Body of pancreas (tissue), 4 donors: Measurements from ENCODE around the gene NR1I2. TPM values are rescaled to one million over a fixed set of nuclear protein-coding genes. Genes with fewer than 3 reads are reported as not detected.

Experiments
- ATAC-seq: fragments of 150-250 bp; one replicate; pipeline ENCODE4 v1.9.1; 2016
- DNase-seq, 4 donors: peaks; one replicate each; pipeline ENCODE4 v3.0.0-alpha.2; 2019
- H3K27ac ChIP-seq, 4 donors: fragments of 200-600 bp; sonication (generic); 1 replicate in 3 of 4; 2 replicates in 1 of 4; pipeline versions ENCODE4 v1.5.1 to v1.6.1; 2016 to 2019; ENCODE audit warnings: mild to moderate bottlenecking in 1 of 4, mixed read lengths in 1 of 4, moderate library complexity in 1 of 4
- H3K27me3 ChIP-seq, 2 donors: fragments of 200-600 bp; sonication (generic); one replicate each; pipeline ENCODE4 v1.6.0; 2016; ENCODE audit warnings: mild to moderate bottlenecking in 1 of 2
- H3K36me3 ChIP-seq, 2 donors: fragments of 200-600 bp; sonication (generic); replicated peaks in 1 of 2; 2 replicates each; pipeline ENCODE4 v1.5.1; 2016; ENCODE audit warnings: low read depth in 2 of 2; ENCODE audit not compliant: insufficient read depth in 1 of 2
- H3K4me1 ChIP-seq: fragments of 200-600 bp; sonication (generic); one replicate; pipeline ENCODE4 v1.6.0; 2016
- H3K4me3 ChIP-seq, 2 donors: fragments of 200-600 bp; sonication (generic); 1 replicate in 1 of 2; 2 replicates in 1 of 2; pipeline ENCODE4 v1.5.1; 2016 to 2019
- H3K9me3 ChIP-seq, 3 donors: fragments of 200-600 bp; sonication (generic); 1 replicate in 2 of 3; 2 replicates in 1 of 3; pipeline ENCODE4 v1.5.1; 2016
- CTCF ChIP-seq, 7 experiments: fragments of 450-650 bp in 4 of 7; fragments of 200-600 bp in 3 of 7; sonication (generic) in 3 of 7; IDR thresholded peaks; one replicate each; pipeline ENCODE4 v1.5.1; 2016 to 2019; ENCODE audit warnings: antibody characterized with exemption in 7 of 7
- POLR2A ChIP-seq, 3 donors: fragments of 450-650 bp; IDR thresholded peaks; one replicate each; pipeline ENCODE4 v1.6.1; 2016; ENCODE audit warnings: antibody characterized with exemption in 3 of 3, mild to moderate bottlenecking in 2 of 3
- WGBS, 2 donors: methylation state at CpG; one replicate each; pipeline ENCODE4 v1.1.5; 2017; 5-methylcytosine and 5-hydroxymethylcytosine counted together
- intact Hi-C: fragments of 100-400 bp; cut with DNase I; formaldehyde crosslinking; loops from one replicate; pipeline ENCODE4 v1.15.1; 2023
- total RNA-seq, 2 donors: library from RNA; depleted of rRNA; stranded (reverse); fragments of >200 nt; gene quantifications; one replicate each; pipeline ENCODE4 v1.1.0, GENCODE V29; 2016

The NR1I2 gene
- total RNA-seq, 2 donors from 2014 or later: 5.4 TPM; not detected in 1

GRCh38 chr3:119831941-119832371 lies 50.1 kb downstream of the NR1I2 start:
- H3K9me3 ChIP-seq: no peaks in the 10 kb centered on the region
- H3K4me3 ChIP-seq: no peak overlapping the region
- DNase-seq: no peak

GRCh38 chr3:119834754-119835370 lies 53.0 kb downstream of the NR1I2 start:
- no peak overlapping the region for H3K4me3 ChIP-seq
- TF ChIP-seq CTCF (IDR thresholded peaks at IDR 0.05): no peak
- no peak for TF ChIP-seq POLR2A (IDR thresholded peaks at IDR 0.05)
- ATAC-seq (no peak), DNase-seq (no peak)
- no peaks in the 10 kb centered on the region for H3K27me3 ChIP-seq
- WGBS, 2 donors: 88 to 89% methylated on average over 2 of the region's 2 CpGs
- H3K36me3 ChIP-seq: no peaks in the 10 kb centered on the region
- H3K4me1 ChIP-seq: no peaks in the 10 kb centered on the region
- no peak overlapping the region for H3K27ac ChIP-seq
- no peaks in the 10 kb centered on the region for H3K9me3 ChIP-seq
- intact Hi-C loops: no loop called here

More at GRCh38 chr3:119831941-119832371, 50.1 kb downstream of the NR1I2 start:
- TF ChIP-seq POLR2A (IDR thresholded peaks at IDR 0.05): no peak
- no peak for TF ChIP-seq CTCF (IDR thresholded peaks at IDR 0.05)
- WGBS, 2 donors: 90 to 93% methylated on average over 1 of the region's 1 CpG
- no peaks in the 10 kb centered on the region for H3K36me3 ChIP-seq
- ATAC-seq: no peak
- H3K27me3 ChIP-seq: no peaks in the 10 kb centered on the region
- no peak overlapping the region for H3K27ac ChIP-seq
- intact Hi-C loops: no loop called here
- no peaks in the 10 kb centered on the region for H3K4me1 ChIP-seq

- no peaks in the 10 kb centered on the region for H3K4me1 ChIP-seq
- intact Hi-C loops: no loop called here
- no peak for ATAC-seq
- no peaks in the 10 kb centered on the region for H3K27me3 ChIP-seq
- H3K9me3 ChIP-seq: no peaks in the 10 kb centered on the region
- TF ChIP-seq CTCF (IDR thresholded peaks at IDR 0.05): no peak
- TF ChIP-seq POLR2A (IDR thresholded peaks at IDR 0.05): no peak
- H3K4me3 ChIP-seq: no peak overlapping the region
- no peak for DNase-seq
- no peaks in the 10 kb centered on the region for H3K36me3 ChIP-seq
- H3K27ac ChIP-seq: no peak overlapping the region
Measured at GRCh38 chr3:119835556-119835955, 53.7 kb downstream of the NR1I2 start.

DNA sequence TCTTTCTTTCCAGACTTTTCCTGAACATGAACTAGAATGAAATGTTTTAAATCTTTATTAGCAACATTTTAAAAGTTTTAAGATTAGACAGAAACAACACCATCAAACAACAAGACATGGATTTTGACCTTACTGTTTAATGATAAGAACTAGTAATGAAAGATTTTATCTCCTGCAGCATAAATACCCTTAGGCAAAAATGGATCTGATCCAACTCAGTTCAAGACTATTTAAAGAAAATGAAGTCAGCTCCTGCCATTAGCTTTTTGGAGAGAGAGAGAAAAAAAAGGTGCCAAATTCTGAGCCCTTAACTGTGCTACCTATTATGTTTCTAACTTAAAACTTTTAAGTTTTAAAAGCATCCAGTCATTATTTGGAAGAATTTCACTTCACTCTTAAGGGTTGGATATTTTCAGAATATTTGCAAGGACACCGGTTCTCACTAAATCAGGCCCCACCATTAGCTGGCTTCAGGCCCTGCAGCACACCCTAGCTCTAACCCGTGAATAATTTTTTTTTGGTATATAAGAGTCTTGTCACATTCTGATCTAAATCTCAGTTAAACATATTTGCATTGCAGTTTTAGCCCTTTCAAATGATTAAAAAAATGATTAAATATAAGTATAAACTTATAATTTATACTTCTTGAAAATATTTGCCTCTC lies 60.0 kb downstream of the NR1I2 start:
- Histone ChIP-seq H3K4me3 (no peak overlapping the region), H3K27ac (no peak overlapping the region), H3K36me3 (no peaks in the 10 kb centered on the region), H3K4me1 (peaks cover 5% of the 10 kb centered on the region), H3K27me3 (no peaks in the 10 kb centered on the region), H3K9me3 (no peaks in the 10 kb centered on the region)
- ATAC-seq (no peak), DNase-seq (no peak)
- WGBS, 2 donors: 67 to 71% methylated on average over 2 of the region's 2 CpGs
- intact Hi-C loops: no loop called here
- no peak for TF ChIP-seq POLR2A (IDR thresholded peaks at IDR 0.05)
- TF ChIP-seq CTCF (IDR thresholded peaks at IDR 0.05): no peak

DNA sequence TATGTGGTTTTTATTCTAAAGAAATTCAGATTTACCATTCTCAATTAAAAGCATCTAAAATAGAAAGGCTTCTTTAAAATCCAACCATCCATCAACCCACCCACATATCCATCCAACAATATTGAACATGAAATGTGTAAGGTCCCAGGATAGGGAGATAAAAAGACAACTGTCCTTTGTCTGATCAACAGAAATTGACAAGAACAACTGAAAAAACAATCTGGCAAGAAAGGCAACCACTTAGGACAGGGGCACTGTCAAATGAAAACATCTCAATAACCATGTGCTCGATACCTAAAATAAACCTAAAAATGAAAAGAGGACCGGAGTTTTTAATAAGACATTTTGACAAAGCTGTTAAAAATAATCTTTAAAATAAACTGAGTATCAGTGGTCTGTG lies 67.2 kb downstream of the NR1I2 start:
- intact Hi-C loops: no loop called here
- ATAC-seq: no peak
- Histone ChIP-seq H3K4me1 (no peaks in the 10 kb centered on the region), H3K27ac (no peak overlapping the region), H3K27me3 (no peaks in the 10 kb centered on the region), H3K4me3 (no peak overlapping the region), H3K36me3 (no peaks in the 10 kb centered on the region), H3K9me3 (no peaks in the 10 kb centered on the region)
- WGBS, 2 donors: 94 to 97% methylated on average over 2 of the region's 2 CpGs
- DNase-seq: no peak
- TF ChIP-seq POLR2A (IDR thresholded peaks at IDR 0.05) (no peak), CTCF (IDR thresholded peaks at IDR 0.05) (no peak)
